HCEC 1CT (cell line): ENCODE results near the gene DCLK3.

Experiments
- DNase-seq: peaks from one replicate; pipeline ENCODE4 v3.0.0-alpha.2; 2017

Gene DCLK3

GRCh38 chr3:36662626-36663025 is 101.7 kb downstream of the DCLK3 start:
- DNase-seq = no peak
